Measurements from ENCODE around the gene SERINC2.
"Not testable (repeated sequence)": the region's sequence is repeated elsewhere in the genome, so short reads cannot be mapped to it uniquely, and the experiment has no call there.

SERINC2 gene

GRCh38 chr1:31414980-31415370 is 2.0 kb downstream of the SERINC2 start:
- no peak for DNase-seq (ENCODE audit: low read depth)

GRCh38 chr1:31415658-31416057 is 2.6 kb downstream of the SERINC2 start:
- no peak for DNase-seq (ENCODE audit: low read depth)

- DNase-seq (ENCODE audit: low read depth) = no peak
Observed at GRCh38 chr1:31416101-31416736, 3.2 kb downstream of the SERINC2 start.

GRCh38 chr1:31417148-31417547 is 4.1 kb downstream of the SERINC2 start:
- DNase-seq (ENCODE audit: low read depth) = no peak

- DNase-seq (ENCODE audit: low read depth) = no peak
Observed at GRCh38 chr1:31418626-31419323, 5.8 kb downstream of the SERINC2 start.

- DNase-seq (ENCODE audit: low read depth) = no peak
Observed at GRCh38 chr1:31420716-31421115, 7.7 kb downstream of the SERINC2 start.

GRCh38 chr1:31421371-31422040 is 8.5 kb downstream of the SERINC2 start:
- DNase-seq (ENCODE audit: low read depth) = no peak

DNA sequence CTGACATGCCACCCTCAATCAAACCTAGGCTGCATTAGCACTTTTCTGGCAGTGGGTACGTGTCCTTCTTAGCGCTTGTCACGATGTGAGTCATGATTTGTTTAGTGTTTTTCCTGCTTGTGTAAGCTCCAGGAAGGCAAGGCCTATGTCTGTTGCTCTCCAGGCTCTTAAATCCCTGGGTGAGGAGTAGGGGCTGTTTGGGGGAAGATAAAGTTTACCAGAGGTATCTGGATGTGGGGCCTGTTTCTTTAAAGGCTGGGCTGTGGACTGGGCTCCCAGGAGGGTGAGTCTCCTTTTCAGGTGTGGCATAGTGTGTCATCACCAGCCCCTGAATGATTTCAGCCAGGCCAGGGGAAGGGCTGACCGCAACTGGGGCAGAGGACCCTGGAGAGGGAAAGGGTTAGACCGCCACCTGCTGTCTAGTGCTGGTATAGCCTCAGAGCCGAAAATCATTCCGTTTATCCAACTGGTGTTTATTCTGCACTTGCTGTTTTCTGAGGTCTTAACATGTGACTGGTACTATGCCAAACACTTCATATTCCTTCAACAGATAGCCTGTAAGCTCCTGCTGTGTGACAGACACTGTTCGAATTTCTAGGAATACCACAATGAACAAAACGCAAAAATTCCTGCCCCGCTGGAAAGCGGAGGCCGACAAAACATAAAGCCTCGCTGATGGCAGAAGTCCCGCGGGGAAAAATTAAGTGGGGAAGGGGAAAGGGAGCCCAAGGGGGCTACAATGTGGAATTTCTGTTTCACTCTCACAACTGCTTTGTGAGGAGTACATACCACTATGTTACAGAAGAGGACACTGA is 9.7 kb downstream of the SERINC2 start:
- peak; percentile 7 for DNase-seq (ENCODE audit: low read depth)

DNA sequence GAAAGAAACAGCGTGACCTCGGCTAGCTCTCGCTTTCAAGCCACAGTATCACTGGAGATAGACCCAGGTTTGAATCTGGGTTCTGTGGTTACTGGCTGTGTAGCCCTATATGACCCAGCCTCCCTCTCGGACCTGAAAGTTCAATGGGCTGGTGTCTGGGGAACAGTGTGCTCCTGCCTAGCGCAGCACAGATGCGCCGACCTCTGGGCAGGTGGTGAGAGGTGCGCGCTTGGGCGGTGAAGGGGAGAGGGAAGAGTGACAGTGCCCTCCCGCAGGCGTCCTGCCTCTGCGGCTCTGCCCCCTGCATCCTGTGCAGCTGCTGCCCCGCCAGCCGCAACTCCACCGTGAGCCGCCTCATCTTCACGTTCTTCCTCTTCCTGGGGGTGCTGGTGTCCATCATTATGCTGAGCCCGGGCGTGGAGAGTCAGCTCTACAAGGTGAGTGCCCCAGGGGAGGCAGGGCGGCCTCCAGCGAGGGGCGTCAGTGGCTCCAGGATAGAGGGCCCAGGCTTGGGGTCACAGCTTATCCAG is 10.5 kb downstream of the SERINC2 start:
- no peak for DNase-seq (ENCODE audit: low read depth)

GRCh38 chr1:31424568-31424967 is 11.6 kb downstream of the SERINC2 start:
- no peak for DNase-seq (ENCODE audit: low read depth)

DNA sequence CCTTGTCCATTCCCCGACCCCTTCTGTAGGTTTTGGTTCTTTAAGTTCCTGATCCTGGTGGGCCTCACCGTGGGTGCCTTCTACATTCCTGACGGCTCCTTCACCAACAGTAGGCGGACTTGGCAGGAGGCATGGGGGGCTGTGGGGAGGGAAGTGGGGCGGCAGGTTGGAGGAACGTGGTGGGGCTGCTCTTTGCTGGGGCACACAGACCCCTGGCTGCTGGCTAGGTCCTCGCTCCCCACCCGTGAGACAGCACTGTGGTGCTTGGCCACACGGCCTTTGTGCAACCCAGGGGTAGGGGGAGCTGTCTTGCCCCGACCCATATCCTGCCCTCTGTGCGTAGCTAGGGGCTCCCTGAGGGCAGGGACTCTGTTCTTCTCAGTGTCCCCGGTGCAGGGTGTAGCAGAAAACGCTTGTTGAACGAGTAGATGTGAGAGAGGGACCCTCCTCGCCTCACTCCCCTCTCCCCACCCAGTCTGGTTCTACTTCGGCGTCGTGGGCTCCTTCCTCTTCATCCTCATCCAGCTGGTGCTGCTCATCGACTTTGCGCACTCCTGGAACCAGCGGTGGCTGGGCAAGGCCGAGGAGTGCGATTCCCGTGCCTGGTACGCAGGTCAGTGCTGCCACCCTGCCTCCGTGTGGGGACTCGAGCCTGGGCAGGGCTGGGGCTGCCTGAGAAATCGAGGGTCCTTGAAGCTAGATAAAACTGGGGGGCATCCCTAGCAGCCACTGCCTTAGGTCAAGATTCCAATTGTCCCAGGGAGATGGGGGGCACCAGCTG is 12.5 kb downstream of the SERINC2 start:
- DNase-seq (ENCODE audit: low read depth) = no peak

GRCh38 chr1:31426249-31426922 is 13.4 kb downstream of the SERINC2 start:
- DNase-seq (ENCODE audit: low read depth) = no peak

GRCh38 chr1:31427322-31427721 is 14.3 kb downstream of the SERINC2 start:
- DNase-seq (ENCODE audit: low read depth) = no peak

GRCh38 chr1:31428436-31429221 is 15.6 kb downstream of the SERINC2 start:
- DNase-seq (ENCODE audit: low read depth) = no peak

- no peak for DNase-seq (ENCODE audit: low read depth)
Observed at GRCh38 chr1:31429583-31429982, 16.6 kb downstream of the SERINC2 start.

GRCh38 chr1:31431351-31432257 is 18.6 kb downstream of the SERINC2 start:
- DNase-seq (ENCODE audit: low read depth) = not testable (repeated sequence)

GRCh38 chr1:31432592-31433395 is 19.8 kb downstream of the SERINC2 start:
- DNase-seq (ENCODE audit: low read depth) = no peak

GRCh38 chr1:31433396-31433930 is 20.4 kb downstream of the SERINC2 start:
- DNase-seq (ENCODE audit: low read depth) = no peak
